Stimulated activated CD4-positive, alpha-beta T cell treated with anti-CD3 and anti-CD28 coated beads, Interleukin-15, amount 100 ng/mL, for 24 hours (primary cell): ENCODE data around the gene PADI3.

ENCODE experiments used
- DNase-seq: peaks from one replicate; pipeline ENCODE4 v3.0.0-alpha.2; 2020

Gene PADI3

DNA sequence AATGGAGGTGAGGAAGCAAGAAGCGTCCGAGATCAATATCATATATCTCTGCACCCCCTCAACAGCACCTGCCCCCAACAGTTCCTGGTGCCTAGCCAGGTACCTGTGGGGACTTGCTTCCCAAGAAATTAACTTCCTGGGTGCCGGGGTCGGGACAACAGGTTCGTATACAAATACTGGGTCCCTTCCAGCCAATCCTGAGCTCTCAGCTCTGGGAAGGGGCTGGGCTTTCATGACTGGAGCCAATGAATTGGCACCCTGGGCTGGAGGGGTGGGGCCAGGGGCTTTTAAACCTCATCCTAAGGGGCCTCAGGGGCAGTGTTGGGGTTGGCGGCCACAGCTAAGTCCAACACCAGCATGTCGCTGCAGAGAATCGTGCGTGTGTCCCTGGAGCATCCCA lies at the start of gene PADI3:
PADI3 (plus strand) TSS at position 318 of the 400 bp plus-strand sequence; CDS start at position 358, 40 bp downstream.
- no peak for DNase-seq

DNA sequence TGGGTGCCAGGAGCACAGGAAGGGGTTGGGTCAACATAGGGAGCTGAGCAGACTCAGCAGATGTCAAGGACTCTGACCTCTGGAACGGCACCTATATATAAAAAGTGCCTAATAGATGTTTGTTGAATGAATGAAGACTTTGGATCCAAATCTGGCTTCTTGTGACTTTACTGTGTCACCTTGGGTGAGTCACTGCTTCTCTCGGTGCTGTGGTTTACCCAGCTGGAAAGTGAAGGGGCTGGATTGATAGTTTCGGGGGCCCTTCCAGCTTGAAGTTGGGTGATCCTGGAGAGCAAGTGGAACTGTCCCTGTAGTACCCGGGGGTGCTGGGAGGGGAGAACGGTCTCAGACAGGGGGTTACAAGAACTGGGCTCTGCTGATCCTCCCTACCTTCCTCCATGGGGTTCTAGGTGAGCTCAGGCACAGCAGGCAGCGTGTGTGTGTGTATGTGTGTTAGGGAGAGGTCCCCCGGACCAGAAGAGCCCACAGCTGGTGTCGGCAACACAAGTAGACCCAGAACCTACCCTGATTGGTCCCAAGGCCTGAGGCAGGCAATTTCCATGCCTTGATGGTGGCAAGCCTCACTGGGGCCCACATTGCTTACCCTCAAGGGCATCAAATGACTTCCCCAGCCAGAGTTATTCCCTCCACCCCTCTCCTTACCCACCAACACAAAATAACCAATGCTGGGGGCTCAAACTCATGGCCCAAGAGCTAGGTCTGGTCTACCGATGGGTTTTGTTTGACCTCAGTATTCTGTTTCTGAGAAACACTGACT lies 49.4 kb upstream of the PADI3 start:
- no peak for DNase-seq

DNA sequence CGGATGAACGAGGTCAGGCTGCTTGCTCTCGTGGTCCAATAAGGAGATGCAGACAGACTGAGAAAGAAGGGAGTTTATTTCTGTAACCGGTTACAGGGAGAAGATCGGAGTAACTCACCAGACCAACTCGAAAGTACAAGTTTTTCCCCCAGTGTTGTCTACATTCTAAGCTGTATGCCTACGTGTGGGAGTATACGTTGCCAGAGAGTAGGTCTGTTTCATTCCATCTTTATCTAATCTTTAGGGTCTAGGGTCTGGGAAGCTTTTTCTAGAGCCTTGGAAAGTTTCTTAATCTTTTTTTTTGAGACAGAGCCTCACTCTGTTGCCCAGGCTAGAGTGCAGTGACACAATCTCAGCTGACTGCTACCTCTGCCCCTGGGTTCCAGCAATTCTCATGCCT lies 48.7 kb upstream of the PADI3 start:
- DNase-seq: no peak

GRCh38 chr1:17200756-17201155 lies 48.1 kb upstream of the PADI3 start:
- DNase-seq: no peak

GRCh38 chr1:17201201-17202021 lies 47.5 kb upstream of the PADI3 start:
- DNase-seq: peak; percentile 34

DNA sequence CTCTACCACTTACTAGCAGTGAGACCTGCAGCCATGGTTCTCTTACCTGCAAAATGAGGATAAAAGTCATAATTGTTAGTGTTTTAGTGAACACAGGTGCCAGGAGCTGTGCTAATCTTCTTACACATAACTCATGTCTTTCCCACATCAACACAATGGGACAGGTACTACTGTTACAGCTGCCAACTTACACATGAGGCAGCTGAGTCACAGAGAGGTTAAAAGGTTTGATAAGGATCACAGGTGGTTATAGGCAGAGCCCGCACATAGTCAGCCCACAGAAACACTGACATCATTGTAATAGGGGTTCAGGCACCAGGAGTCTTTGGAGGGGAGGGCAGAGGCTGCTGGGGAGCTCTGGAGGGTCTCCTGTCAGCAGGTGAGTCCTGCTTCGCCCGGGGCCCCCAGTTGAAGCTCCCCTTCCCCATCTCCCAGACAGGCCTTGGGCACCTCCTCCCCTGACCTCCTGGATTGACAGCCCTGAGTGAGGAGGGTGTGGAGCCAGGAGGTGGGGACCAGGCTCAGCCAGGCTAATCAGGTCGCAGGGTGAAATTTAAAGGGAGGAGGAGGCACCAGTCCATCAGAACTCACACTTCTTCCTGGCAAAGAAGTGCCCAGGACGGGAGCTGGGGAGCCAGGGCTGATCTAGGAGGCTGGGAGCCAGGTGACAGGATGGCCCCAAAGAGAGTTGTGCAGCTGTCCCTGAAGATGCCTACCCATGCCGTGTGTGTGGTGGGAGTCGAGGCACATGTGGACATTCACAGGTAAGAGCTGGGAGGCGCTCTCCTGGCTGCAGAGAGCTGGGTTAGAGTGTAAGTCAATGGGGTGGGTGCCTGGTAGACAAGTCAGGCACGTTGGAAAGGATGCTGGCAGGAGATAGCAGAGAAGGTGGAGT lies 44.1 kb upstream of the PADI3 start, which contains the start of gene PADI1:
PADI1 (plus strand) TSS at position 583 of the 895 bp plus-strand sequence; CDS start at position 673, 90 bp downstream.
- no peak for DNase-seq

DNA sequence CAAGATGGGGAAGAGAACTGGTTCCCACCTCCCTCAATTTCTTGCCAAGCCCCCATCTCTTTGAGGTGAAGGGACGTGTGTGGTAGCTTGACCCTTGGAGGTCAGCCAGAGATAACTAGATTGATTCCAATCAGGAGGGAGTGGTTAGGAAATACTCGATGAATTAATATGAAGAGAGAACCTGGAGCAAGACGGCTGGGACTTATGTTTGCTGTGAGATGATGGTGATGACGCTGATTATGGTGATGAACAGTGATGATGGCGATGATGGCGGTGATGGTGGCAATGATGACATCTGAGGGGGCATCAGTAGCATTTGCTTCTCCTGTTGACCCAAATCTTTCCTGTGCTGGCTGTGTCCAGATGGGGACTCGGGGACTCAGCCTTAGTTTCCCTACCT lies 43.2 kb upstream of the PADI3 start:
- no peak for DNase-seq

- no peak for DNase-seq
These were observed 42.7 kb upstream of the PADI3 start for GRCh38 chr1:17206196-17206595.

DNA sequence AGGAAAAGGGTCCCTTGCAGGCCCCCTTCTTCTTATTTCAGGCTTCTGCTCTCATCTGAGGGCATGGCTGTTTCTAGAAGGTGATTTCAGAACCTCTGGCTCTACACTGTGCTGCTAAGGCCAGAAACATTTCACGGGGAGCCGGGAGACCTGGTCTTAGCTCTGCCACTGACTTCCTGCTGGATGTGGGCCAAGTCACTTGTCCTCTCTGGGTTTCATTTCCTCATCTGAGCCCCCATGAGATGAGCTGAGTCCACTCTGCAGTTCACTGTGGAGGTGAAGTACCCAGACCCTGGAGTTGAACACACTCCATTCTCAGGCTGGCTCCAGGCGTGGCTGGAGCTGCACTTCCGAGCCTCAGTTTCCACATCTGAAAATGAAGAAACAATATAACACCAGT lies 41.9 kb upstream of the PADI3 start:
- DNase-seq: no peak

DNA sequence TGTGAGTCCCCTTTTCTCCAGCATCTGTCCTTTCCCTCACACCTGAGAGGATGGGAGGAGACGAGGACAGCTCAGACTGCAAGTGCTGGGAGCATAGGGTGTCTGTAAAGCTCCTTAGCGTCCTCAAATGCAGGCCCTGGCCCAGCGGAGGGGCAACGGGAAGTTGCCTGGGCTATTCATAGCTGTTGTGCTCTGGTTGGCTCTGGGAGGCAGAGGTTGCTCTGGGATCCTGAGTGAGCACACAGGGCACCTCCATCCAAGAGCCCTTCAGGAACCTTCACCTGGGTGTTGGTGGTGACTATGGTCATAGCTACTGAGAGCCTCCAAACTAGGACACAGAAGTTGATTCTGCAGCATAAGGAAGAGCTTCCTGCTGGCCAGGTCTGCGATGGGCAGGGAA lies 41.4 kb upstream of the PADI3 start:
- DNase-seq: no peak

GRCh38 chr1:17207966-17208418 lies 40.9 kb upstream of the PADI3 start:
- DNase-seq: peak; percentile 72

DNA sequence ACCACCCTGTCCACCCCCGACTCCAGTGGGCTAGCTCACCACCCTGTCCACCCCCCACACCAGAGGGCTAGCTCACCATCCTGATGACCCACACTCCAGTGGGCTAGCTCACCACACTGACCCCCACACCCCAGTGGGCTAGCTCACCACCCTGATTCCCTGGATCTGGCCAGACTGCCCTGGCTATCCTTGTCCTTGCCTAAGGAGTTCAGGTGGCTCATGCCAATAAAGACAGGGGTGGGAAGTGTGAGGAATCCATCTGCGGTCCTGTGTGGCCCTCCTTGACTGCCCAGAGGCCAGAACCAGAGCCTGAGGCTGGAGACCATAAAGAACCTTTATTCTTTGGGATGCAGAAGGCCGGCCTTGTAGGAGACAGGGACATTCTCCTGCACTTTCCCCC lies 40.4 kb upstream of the PADI3 start:
- no peak for DNase-seq

GRCh38 chr1:17209430-17209829 lies 39.5 kb upstream of the PADI3 start:
- DNase-seq: no peak

DNA sequence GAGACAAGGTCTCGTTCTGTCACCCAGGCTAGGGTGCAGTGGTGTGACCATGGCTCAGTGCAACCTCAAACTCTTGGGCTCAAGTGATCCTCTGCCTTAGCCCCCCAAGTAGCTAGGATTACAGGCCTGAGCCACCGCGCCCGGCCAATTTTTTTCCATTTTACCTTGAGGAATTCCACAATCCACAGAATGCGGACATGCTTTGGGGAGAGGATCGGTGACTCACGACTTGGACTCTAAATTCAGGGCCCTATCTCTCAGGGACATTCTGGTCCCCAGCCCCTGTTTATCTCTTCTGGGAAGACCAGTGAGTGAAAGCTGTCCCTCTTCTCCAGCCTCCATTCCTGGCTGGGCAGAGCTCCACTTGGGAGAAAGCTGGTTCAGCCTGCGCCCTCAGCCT lies 38.7 kb upstream of the PADI3 start:
- DNase-seq: no peak

- DNase-seq: no peak
These were observed 37.5 kb upstream of the PADI3 start for GRCh38 chr1:17211377-17211776.

GRCh38 chr1:17212009-17212408 lies 36.9 kb upstream of the PADI3 start:
- DNase-seq: no peak

DNA sequence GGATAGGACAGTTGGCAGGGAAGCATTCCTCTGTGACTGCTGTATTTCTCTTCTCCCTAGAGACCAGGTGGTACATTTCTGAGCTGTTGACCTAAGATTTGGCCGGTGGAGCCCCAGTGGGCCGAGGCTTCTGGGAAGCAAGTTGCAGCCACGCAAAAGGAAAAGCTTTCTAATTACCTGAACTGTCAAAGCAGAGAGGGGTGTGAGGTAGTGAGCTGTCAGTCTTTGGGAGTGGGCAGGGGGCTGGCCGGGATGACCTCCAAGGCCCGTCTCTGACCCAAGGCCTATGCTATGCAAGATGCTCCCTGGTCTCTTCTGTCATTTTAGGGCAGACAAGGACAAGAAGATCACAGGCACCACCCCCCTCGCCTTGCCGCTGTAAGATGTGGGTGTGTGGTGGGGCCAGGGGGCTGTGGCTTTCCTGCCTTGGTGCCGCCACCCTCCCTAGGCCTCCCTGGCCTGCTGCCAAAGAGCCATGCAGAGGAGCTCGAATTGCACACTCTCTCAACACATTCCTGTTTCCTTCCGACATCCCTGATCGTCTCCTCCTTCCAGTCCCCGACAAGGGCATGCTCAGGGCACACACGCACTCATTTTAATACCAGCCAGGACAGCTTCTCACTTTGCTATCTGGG lies 36.3 kb upstream of the PADI3 start:
- DNase-seq: peak; percentile 68

- no peak for DNase-seq
These were observed 35.6 kb upstream of the PADI3 start for GRCh38 chr1:17213148-17213781.

DNA sequence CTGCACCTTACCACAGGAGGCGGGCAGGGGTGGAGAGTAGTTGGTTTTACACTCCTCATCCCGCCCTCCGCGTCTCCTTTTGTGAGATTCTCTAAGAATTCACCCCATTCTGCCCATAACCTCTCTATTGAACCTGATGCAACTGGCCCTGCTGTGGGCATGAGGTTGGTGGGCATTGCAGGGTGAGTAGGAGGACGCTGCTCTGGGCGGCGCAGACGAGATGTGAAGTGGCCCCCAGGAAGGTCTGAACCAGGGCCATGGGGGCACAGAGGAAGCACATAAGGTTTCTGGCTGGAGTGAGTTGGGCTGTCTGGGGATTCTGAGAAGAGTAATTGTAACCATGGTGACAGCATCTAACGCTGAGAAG lies 35.1 kb upstream of the PADI3 start:
- DNase-seq: no peak

GRCh38 chr1:17214876-17215544 lies 33.9 kb upstream of the PADI3 start:
- no peak for DNase-seq

- DNase-seq: no peak
These were observed 33.4 kb upstream of the PADI3 start for GRCh38 chr1:17215545-17215890.

DNA sequence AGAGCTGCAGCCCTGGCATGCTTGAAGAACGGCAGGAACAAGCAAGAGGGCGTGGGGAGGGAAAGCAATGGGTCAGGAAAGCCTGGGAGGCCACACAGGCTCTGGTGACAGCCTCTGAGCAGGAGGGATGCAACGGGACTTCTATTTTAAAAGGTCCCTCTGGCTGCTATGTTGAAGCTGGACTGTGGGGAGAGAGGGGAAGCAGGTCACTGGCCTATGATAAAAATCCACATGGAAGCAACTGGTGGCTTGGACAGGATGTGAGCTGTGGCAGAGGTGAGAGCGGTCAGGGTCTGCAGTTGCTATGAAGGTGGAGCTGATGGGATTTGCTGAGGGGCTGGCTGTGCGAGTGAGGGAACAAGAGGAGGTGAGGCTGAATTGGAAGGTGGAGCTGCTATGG lies 32.8 kb upstream of the PADI3 start:
- no peak for DNase-seq
